ENCODE measurements around the gene ZNF862.

DNA sequence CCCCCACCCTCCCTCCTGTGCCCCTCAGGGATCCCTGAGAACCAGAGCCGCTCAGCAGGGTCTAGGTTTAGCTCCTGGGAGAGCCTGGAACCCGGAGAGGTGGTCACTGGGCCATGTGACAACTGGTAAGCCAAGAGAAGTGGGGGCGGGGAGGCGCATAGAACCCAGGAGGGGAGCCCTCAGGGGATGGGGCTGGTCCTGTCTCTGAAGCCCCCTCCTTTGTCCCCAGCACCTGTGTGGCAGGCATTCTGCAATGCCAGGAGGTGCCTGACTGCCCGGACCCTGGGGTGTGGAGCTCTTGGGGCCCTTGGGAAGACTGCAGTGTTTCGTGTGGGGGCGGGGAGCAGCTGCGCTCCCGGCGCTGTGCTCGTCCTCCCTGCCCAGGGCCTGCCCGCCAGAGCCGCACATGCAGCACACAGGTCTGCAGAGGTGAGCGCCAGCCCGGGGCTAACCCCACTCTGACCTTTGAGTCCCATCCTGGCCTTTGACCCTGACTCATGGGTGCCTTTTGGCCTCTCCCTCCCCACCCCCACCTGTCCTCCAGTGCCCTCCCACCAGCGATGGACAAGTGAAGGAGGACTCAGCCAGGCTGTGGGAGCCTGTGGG is 22.4 kb upstream of the ZNF862 start:
- TF ChIP-seq, protein P1, sequence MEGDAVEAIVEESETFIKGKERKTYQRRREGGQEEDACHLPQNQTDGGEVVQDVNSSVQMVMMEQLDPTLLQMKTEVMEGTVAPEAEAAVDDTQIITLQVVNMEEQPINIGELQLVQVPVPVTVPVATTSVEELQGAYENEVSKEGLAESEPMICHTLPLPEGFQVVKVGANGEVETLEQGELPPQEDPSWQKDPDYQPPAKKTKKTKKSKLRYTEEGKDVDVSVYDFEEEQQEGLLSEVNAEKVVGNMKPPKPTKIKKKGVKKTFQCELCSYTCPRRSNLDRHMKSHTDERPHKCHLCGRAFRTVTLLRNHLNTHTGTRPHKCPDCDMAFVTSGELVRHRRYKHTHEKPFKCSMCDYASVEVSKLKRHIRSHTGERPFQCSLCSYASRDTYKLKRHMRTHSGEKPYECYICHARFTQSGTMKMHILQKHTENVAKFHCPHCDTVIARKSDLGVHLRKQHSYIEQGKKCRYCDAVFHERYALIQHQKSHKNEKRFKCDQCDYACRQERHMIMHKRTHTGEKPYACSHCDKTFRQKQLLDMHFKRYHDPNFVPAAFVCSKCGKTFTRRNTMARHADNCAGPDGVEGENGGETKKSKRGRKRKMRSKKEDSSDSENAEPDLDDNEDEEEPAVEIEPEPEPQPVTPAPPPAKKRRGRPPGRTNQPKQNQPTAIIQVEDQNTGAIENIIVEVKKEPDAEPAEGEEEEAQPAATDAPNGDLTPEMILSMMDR (conservative IDR thresholded peaks at IDR 0.05; ENCODE audit: low read depth, low read length), result no peak
- no peak for TF ChIP-seq EZH2 (IDR thresholded peaks at IDR 0.05; ENCODE audit: borderline replicate concordance, low read depth, low read length, poor library complexity, severe bottlenecking)
